HEK293T (cell line): Measurements from ENCODE around the gene A2ML1.

Experiments used
- ELF4 ChIP-seq: fragments of 450-650 bp; IDR thresholded peaks from 2 replicates; pipeline ENCODE4 v1.6.1; 2017; ENCODE audit warnings: antibody characterized with exemption
- FOXA1 ChIP-seq: fragments of 450-650 bp; IDR thresholded peaks from 2 replicates; pipeline ENCODE4 v1.6.1; 2016; ENCODE audit warnings: mild to moderate bottlenecking
- FOXM1 ChIP-seq: fragments of 450-650 bp; IDR thresholded peaks from 2 replicates; pipeline ENCODE4 v1.6.1; 2017; ENCODE audit warnings: mild to moderate bottlenecking, borderline replicate concordance
- NFRKB ChIP-seq: fragments of 450-650 bp; IDR thresholded peaks from 2 replicates; pipeline ENCODE4 v1.6.1; 2016; ENCODE audit warnings: mild to moderate bottlenecking, moderate library complexity
- ZNF384 ChIP-seq: fragments of 450-650 bp; IDR thresholded peaks from 2 replicates; pipeline ENCODE4 v1.6.1; 2016

GRCh38 chr12:8785499-8785898 lies 36.9 kb upstream of the A2ML1 start:
- TF ChIP-seq ELF4 (no peak), FOXA1 (no peak), FOXM1 (no peak), ZNF384 (no peak), NFRKB (no peak)
